Vagina (tissue), 2 donors: ENCODE data around the gene GALNT9. TPM values are rescaled to one million over a fixed set of nuclear protein-coding genes. Genes with fewer than 3 reads are reported as not detected.
"Not testable (repeated sequence)": the region's sequence is repeated elsewhere in the genome, so short reads cannot be mapped to it uniquely, and the experiment has no call there.

ENCODE experiments used
- DNase-seq, 2 donors: peaks; one replicate each; pipeline ENCODE4 v3.0.0-alpha.2; 2017; ENCODE audit errors: extremely low spot score in 2 of 2
- H3K27ac ChIP-seq: fragments of 200-600 bp; sonication (generic); one replicate; pipeline ENCODE4 v1.5.1; 2019
- H3K27me3 ChIP-seq: fragments of 200-600 bp; sonication (generic); one replicate; pipeline ENCODE4 v1.5.1; 2019
- H3K36me3 ChIP-seq, 2 donors: fragments of 200-600 bp; sonication (generic); one replicate each; pipeline ENCODE4 v1.5.1; 2017 to 2019
- H3K4me1 ChIP-seq: fragments of 200-600 bp; sonication (generic); one replicate; pipeline ENCODE4 v1.5.1; 2019
- H3K4me3 ChIP-seq, 2 donors: fragments of 200-600 bp; sonication (generic); 1 replicate in 1 of 2; 2 replicates in 1 of 2; pipeline ENCODE4 v1.5.1; 2016 to 2019
- H3K9me3 ChIP-seq: fragments of 200-600 bp; sonication (generic); one replicate; pipeline ENCODE4 v1.5.1; 2019
- CTCF ChIP-seq, 3 experiments: fragments of 450-650 bp in 2 of 3; fragments of 200-600 bp in 1 of 3; sonication (generic) in 1 of 3; IDR thresholded peaks; one replicate each; pipeline ENCODE4 v1.5.1; 2017 to 2019; ENCODE audit warnings: antibody characterized with exemption in 3 of 3, mild to moderate bottlenecking in 2 of 3, moderate library complexity in 2 of 3
- POLR2A ChIP-seq, 2 donors: fragments of 450-650 bp; IDR thresholded peaks; one replicate each; pipeline ENCODE4 v1.6.1; 2017; ENCODE audit warnings: antibody characterized with exemption in 2 of 2, mild to moderate bottlenecking in 2 of 2, moderate library complexity in 2 of 2
- POLR2AphosphoS5 ChIP-seq, 2 donors: sonication (generic); formaldehyde crosslinking; IDR thresholded peaks; one replicate each; pipeline ENCODE4 v1.9.0; 2017; ENCODE audit warnings: antibody characterized with exemption in 2 of 2, mild to moderate bottlenecking in 2 of 2, low read depth in 1 of 2; ENCODE audit not compliant: insufficient read depth in 1 of 2
- intact Hi-C: fragments of 100-400 bp; cut with DNase I; formaldehyde crosslinking; loops from one replicate; pipeline ENCODE4 v1.15.1; 2023
- total RNA-seq: library from RNA; depleted of rRNA; stranded (reverse); fragments of >200 nt; gene quantifications from one replicate; pipeline ENCODE4 v1.2.3, GENCODE V29; 2016

The GALNT9 gene
- total RNA-seq, 1 donor from 2014 or later = 1.5 TPM

GRCh38 chr12:132152953-132153352, 176.4 kb downstream of the GALNT9 start:
- intact Hi-C loops = loop anchor here (10.0 kb wide), 1 partner anchor 462 kb away; the partner anchor contains the start of genes LRCOL1 and P2RX2
- H3K36me3 ChIP-seq = peaks cover 0 to 19% of the 10 kb centered on the region in 2 donors
- H3K27ac ChIP-seq = no peak overlapping the region
- peaks cover 6% of the 10 kb centered on the region for H3K4me1 ChIP-seq
- TF ChIP-seq CTCF (IDR thresholded peaks at IDR 0.05) (no peak), POLR2AphosphoS5 (IDR thresholded peaks at IDR 0.05; ENCODE audit: insufficient read depth in 1 of 2, low read depth in 1 of 2) (no peak), POLR2A (IDR thresholded peaks at IDR 0.05) (no peak)
- no peak for DNase-seq
- H3K4me3 ChIP-seq = no peak overlapping the region
- no peaks in the 10 kb centered on the region for H3K9me3 ChIP-seq
- no peaks in the 10 kb centered on the region for H3K27me3 ChIP-seq

GRCh38 chr12:132152411-132152821, 177.0 kb downstream of the GALNT9 start:
- intact Hi-C loops = loop anchor here (10.0 kb wide), 1 partner anchor 462 kb away; the partner anchor contains the start of genes LRCOL1 and P2RX2
- H3K27ac ChIP-seq = no peak overlapping the region

GRCh38 chr12:132151766-132152410, 177.5 kb downstream of the GALNT9 start:
- peaks cover 0 to 19% of the 10 kb centered on the region in 2 donors for H3K36me3 ChIP-seq
- no peak overlapping the region for H3K27ac ChIP-seq
- TF ChIP-seq CTCF (IDR thresholded peaks at IDR 0.05) (no peak), POLR2A (IDR thresholded peaks at IDR 0.05) (no peak), POLR2AphosphoS5 (IDR thresholded peaks at IDR 0.05; ENCODE audit: insufficient read depth in 1 of 2, low read depth in 1 of 2) (no peak)
- peaks cover 6% of the 10 kb centered on the region for H3K4me1 ChIP-seq
- H3K4me3 ChIP-seq = no peak overlapping the region
- no peak for DNase-seq
- H3K27me3 ChIP-seq = no peaks in the 10 kb centered on the region
- intact Hi-C loops = loop anchor here (10.0 kb wide), 1 partner anchor 463 kb away; the partner anchor contains the start of genes LRCOL1 and P2RX2
- no peaks in the 10 kb centered on the region for H3K9me3 ChIP-seq

More at GRCh38 chr12:132152411-132152821, 177.0 kb downstream of the GALNT9 start:
- no peaks in the 10 kb centered on the region for H3K9me3 ChIP-seq
- TF ChIP-seq POLR2AphosphoS5 (IDR thresholded peaks at IDR 0.05; ENCODE audit: insufficient read depth in 1 of 2, low read depth in 1 of 2) = no peak
- no peak for TF ChIP-seq POLR2A (IDR thresholded peaks at IDR 0.05)
- TF ChIP-seq CTCF (IDR thresholded peaks at IDR 0.05) = no peak
- H3K27me3 ChIP-seq = no peaks in the 10 kb centered on the region
- H3K36me3 ChIP-seq = peaks cover 0 to 19% of the 10 kb centered on the region in 2 donors
- H3K4me3 ChIP-seq = no peak overlapping the region
- no peak for DNase-seq
- peaks cover 6% of the 10 kb centered on the region for H3K4me1 ChIP-seq

- H3K9me3 ChIP-seq = no peaks in the 10 kb centered on the region
- H3K27me3 ChIP-seq = no peaks in the 10 kb centered on the region
- H3K4me3 ChIP-seq = no peak overlapping the region
- intact Hi-C loops = loop anchor here (10.0 kb wide), 1 partner anchor 464 kb away; the partner anchor contains the start of genes LRCOL1 and P2RX2
- no peak overlapping the region for H3K27ac ChIP-seq
- peaks cover 6% of the 10 kb centered on the region for H3K4me1 ChIP-seq
- no peak for DNase-seq
- peaks cover 0 to 19% of the 10 kb centered on the region in 2 donors for H3K36me3 ChIP-seq
- TF ChIP-seq POLR2AphosphoS5 (IDR thresholded peaks at IDR 0.05; ENCODE audit: insufficient read depth in 1 of 2, low read depth in 1 of 2) (no peak), POLR2A (IDR thresholded peaks at IDR 0.05) (no peak)
Observed at GRCh38 chr12:132151145-132151765, 178.1 kb downstream of the GALNT9 start.

- H3K9me3 ChIP-seq = no peaks in the 10 kb centered on the region
- intact Hi-C loops = loop anchor here (10.0 kb wide), 1 partner anchor 464 kb away; the partner anchor contains the start of genes LRCOL1 and P2RX2
- no peak overlapping the region for H3K4me3 ChIP-seq
- peaks cover 7% of the 10 kb centered on the region for H3K4me1 ChIP-seq
- no peak for DNase-seq
- TF ChIP-seq CTCF (IDR thresholded peaks at IDR 0.05) (no peak), POLR2AphosphoS5 (IDR thresholded peaks at IDR 0.05; ENCODE audit: insufficient read depth in 1 of 2, low read depth in 1 of 2) (no peak)
- H3K27ac ChIP-seq = no peak overlapping the region
- H3K27me3 ChIP-seq = no peaks in the 10 kb centered on the region
- H3K36me3 ChIP-seq = peaks cover 0 to 19% of the 10 kb centered on the region in 2 donors
Observed at GRCh38 chr12:132150780-132151144, 178.6 kb downstream of the GALNT9 start.

- H3K4me3 ChIP-seq, intact Hi-C loops, DNase-seq, H3K27ac ChIP-seq, H3K27me3 ChIP-seq, H3K9me3 ChIP-seq: not testable (repeated sequence)
- Histone ChIP-seq H3K36me3 (peaks cover 0 to 19% of the 10 kb centered on the region in 2 donors), H3K4me1 (peaks cover 19% of the 10 kb centered on the region)
Observed at GRCh38 chr12:132149526-132149925, 179.9 kb downstream of the GALNT9 start.
